Fibroblast of lung (primary cell): ENCODE results near the gene BTG1.

Experiments
- EZH2 ChIP-seq: IDR thresholded peaks from 2 replicates; pipeline ENCODE4 v1.5.1; 2012; ENCODE audit warnings: low read length, control low read depth, mild to moderate bottlenecking; ENCODE audit errors: missing control alignments
- TF ChIP-seq, protein P1 (sequence below), 2 donors: IDR thresholded peaks in 1 of 2; conservative IDR thresholded peaks in 1 of 2; 1 replicate in 1 of 2; 2 replicates in 1 of 2; pipeline ENCODE4 v1.5.1; 2011 to 2012; ENCODE audit warnings: low read length in 2 of 2, control low read depth in 1 of 2, inconsistent platforms in 1 of 2, low read depth in 1 of 2, mild to moderate bottlenecking in 1 of 2

DNA sequence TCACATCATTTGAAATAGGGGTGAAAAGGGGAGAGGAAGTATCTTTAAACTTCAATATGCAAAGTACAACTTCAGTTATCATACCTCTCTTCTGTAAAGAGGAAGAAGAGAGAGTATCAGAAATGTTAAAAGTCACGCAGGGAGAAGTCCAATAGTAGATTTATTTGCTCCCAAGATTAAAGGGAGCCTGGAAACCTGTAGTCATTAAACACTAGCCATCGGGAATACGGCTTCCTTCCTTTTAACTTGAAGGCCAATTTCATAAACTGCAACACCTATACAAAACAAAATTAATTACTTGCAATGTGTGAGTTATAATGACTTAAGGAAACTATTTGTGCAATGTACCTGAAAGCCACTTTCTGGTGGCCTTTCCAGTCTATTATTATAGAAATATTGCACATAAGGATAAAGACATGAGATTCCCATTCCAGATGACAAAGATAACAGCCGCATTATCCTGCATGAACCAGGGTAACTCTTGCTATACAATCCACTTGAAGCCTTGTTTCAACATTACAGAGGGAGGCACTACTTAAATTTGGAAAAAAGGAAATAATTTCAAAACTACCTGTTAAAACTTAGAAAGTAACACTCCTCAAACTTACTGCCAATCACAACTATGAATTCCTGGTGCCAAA is 4.6 kb downstream of the BTG1 start:
- TF ChIP-seq, protein P1, sequence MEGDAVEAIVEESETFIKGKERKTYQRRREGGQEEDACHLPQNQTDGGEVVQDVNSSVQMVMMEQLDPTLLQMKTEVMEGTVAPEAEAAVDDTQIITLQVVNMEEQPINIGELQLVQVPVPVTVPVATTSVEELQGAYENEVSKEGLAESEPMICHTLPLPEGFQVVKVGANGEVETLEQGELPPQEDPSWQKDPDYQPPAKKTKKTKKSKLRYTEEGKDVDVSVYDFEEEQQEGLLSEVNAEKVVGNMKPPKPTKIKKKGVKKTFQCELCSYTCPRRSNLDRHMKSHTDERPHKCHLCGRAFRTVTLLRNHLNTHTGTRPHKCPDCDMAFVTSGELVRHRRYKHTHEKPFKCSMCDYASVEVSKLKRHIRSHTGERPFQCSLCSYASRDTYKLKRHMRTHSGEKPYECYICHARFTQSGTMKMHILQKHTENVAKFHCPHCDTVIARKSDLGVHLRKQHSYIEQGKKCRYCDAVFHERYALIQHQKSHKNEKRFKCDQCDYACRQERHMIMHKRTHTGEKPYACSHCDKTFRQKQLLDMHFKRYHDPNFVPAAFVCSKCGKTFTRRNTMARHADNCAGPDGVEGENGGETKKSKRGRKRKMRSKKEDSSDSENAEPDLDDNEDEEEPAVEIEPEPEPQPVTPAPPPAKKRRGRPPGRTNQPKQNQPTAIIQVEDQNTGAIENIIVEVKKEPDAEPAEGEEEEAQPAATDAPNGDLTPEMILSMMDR (conservative IDR thresholded peaks at IDR 0.05 in 1 of 2, IDR thresholded peaks at IDR 0.05 in 1 of 2; ENCODE audit: low read depth in 1 of 2, low read length in 2 of 2), result no peak
- no peak for TF ChIP-seq EZH2
